Osteocyte (in vitro differentiated cells): Measurements from ENCODE around the gene WDR49. TPM values are rescaled to one million over a fixed set of nuclear protein-coding genes. Genes with fewer than 3 reads are reported as not detected.
"Not testable (repeated sequence)": the region's sequence is repeated elsewhere in the genome, so short reads cannot be mapped to it uniquely, and the experiment has no call there.

Experiments
- DNase-seq: peaks from one replicate; pipeline ENCODE4 v3.0.0; 2021; ENCODE audit warnings: mixed read lengths; ENCODE audit not compliant: unreplicated experiment; ENCODE audit errors: extremely low spot score
- H3K27ac Mint-ChIP-seq: one replicate; pipeline ENCODE4 v1.8.0; 2021; ENCODE audit warnings: mild to moderate bottlenecking, mixed read lengths; ENCODE audit not compliant: unreplicated experiment
- H3K27me3 Mint-ChIP-seq: one replicate; pipeline ENCODE4 v1.8.0; 2021; ENCODE audit warnings: mixed read lengths; ENCODE audit not compliant: unreplicated experiment
- H3K36me3 Mint-ChIP-seq: one replicate; pipeline ENCODE4 v1.8.0; 2021; ENCODE audit warnings: mixed read lengths; ENCODE audit not compliant: unreplicated experiment
- H3K4me1 Mint-ChIP-seq: one replicate; pipeline ENCODE4 v1.8.0; 2021; ENCODE audit warnings: mixed read lengths; ENCODE audit not compliant: unreplicated experiment
- H3K4me3 Mint-ChIP-seq: one replicate; pipeline ENCODE4 v1.8.0; 2021; ENCODE audit warnings: mild to moderate bottlenecking, moderate library complexity, mixed read lengths; ENCODE audit not compliant: unreplicated experiment
- H3K9me3 Mint-ChIP-seq: one replicate; pipeline ENCODE4 v1.8.0; 2021; ENCODE audit warnings: mixed read lengths; ENCODE audit not compliant: unreplicated experiment
- total RNA-seq: library from RNA; stranded (reverse); gene quantifications from 2 replicates; pipeline ENCODE4 v1.2.1, GENCODE V29; 2021
- TF ChIP-seq, protein P1 (sequence below): fragments of 200-600 bp; sonication (generic); IDR thresholded peaks from 2 replicates; pipeline ENCODE4 v1.5.0; 2021; ENCODE audit warnings: antibody characterized with exemption, mild to moderate bottlenecking, moderate library complexity

Gene WDR49
- total RNA-seq, 1 donor from 2014 or later = not detected

- Mint-ChIP-seq H3K4me3 (no peak overlapping the region), H3K27me3 (peaks cover 8% of the 10 kb centered on the region), H3K4me1 (no peaks in the 10 kb centered on the region), H3K9me3 (peaks cover 3% of the 10 kb centered on the region), H3K36me3 (no peaks in the 10 kb centered on the region), H3K27ac (no peak overlapping the region)
- no peak for DNase-seq
- TF ChIP-seq, protein P1, sequence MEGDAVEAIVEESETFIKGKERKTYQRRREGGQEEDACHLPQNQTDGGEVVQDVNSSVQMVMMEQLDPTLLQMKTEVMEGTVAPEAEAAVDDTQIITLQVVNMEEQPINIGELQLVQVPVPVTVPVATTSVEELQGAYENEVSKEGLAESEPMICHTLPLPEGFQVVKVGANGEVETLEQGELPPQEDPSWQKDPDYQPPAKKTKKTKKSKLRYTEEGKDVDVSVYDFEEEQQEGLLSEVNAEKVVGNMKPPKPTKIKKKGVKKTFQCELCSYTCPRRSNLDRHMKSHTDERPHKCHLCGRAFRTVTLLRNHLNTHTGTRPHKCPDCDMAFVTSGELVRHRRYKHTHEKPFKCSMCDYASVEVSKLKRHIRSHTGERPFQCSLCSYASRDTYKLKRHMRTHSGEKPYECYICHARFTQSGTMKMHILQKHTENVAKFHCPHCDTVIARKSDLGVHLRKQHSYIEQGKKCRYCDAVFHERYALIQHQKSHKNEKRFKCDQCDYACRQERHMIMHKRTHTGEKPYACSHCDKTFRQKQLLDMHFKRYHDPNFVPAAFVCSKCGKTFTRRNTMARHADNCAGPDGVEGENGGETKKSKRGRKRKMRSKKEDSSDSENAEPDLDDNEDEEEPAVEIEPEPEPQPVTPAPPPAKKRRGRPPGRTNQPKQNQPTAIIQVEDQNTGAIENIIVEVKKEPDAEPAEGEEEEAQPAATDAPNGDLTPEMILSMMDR = no peak
Observed at GRCh38 chr3:167644611-167645010, 9.1 kb downstream of the WDR49 start.

GRCh38 chr3:167631471-167631870 lies 22.3 kb downstream of the WDR49 start:
- peaks cover 4% of the 10 kb centered on the region for H3K27me3 Mint-ChIP-seq
- H3K27ac Mint-ChIP-seq = no peak overlapping the region
- TF ChIP-seq, protein P1 = no peak
- H3K4me1 Mint-ChIP-seq = no peaks in the 10 kb centered on the region
- no peaks in the 10 kb centered on the region for H3K36me3 Mint-ChIP-seq
- no peaks in the 10 kb centered on the region for H3K9me3 Mint-ChIP-seq
- H3K4me3 Mint-ChIP-seq = no peak overlapping the region
- DNase-seq = no peak

- no peak for DNase-seq
- no peaks in the 10 kb centered on the region for H3K36me3 Mint-ChIP-seq
- TF ChIP-seq, protein P1 = no peak
- no peak overlapping the region for H3K27ac Mint-ChIP-seq
- no peaks in the 10 kb centered on the region for H3K4me1 Mint-ChIP-seq
- H3K4me3 Mint-ChIP-seq = no peak overlapping the region
- H3K27me3 Mint-ChIP-seq = peaks cover 5% of the 10 kb centered on the region
- no peaks in the 10 kb centered on the region for H3K9me3 Mint-ChIP-seq
Observed at GRCh38 chr3:167626490-167626889, 27.3 kb downstream of the WDR49 start.

- Mint-ChIP-seq H3K9me3 (no peaks in the 10 kb centered on the region), H3K36me3 (no peaks in the 10 kb centered on the region), H3K4me1 (no peaks in the 10 kb centered on the region), H3K27ac (no peak overlapping the region), H3K4me3 (no peak overlapping the region), H3K27me3 (peaks cover 6% of the 10 kb centered on the region)
- TF ChIP-seq, protein P1 = no peak
- no peak for DNase-seq
Observed at GRCh38 chr3:167615030-167615429, 38.7 kb downstream of the WDR49 start.

- H3K4me3 Mint-ChIP-seq, DNase-seq, H3K36me3 Mint-ChIP-seq, H3K4me1 Mint-ChIP-seq, H3K27ac Mint-ChIP-seq, H3K9me3 Mint-ChIP-seq, H3K27me3 Mint-ChIP-seq: not testable (repeated sequence)
Observed at GRCh38 chr3:167614196-167614595, 39.5 kb downstream of the WDR49 start.

- Mint-ChIP-seq H3K4me1 (no peaks in the 10 kb centered on the region), H3K36me3 (no peaks in the 10 kb centered on the region), H3K9me3 (no peaks in the 10 kb centered on the region), H3K27me3 (peaks cover 6% of the 10 kb centered on the region), H3K27ac (no peak overlapping the region), H3K4me3 (no peak overlapping the region)
- TF ChIP-seq, protein P1 = no peak
- no peak for DNase-seq
Observed at GRCh38 chr3:167611718-167612117, 42.0 kb downstream of the WDR49 start.
